Endothelial cell of umbilical vein (primary cell): Measurements from ENCODE around the gene SPEF1.

Experiments
- CTCF ChIP-seq, 2 donors: IDR thresholded peaks; 1 replicate in 1 of 2; 2 replicates in 1 of 2; pipeline ENCODE4 v1.5.1; 2011; ENCODE audit warnings: low read length in 2 of 2, mild to moderate bottlenecking in 2 of 2, moderate library complexity in 2 of 2, control low read depth in 1 of 2, inconsistent platforms in 1 of 2, low read depth in 1 of 2; ENCODE audit not compliant: insufficient read depth in 1 of 2; ENCODE audit errors: extremely low read depth in 1 of 2
- EZH2 ChIP-seq: IDR thresholded peaks from 2 replicates; pipeline ENCODE4 v1.6.1; 2012; ENCODE audit warnings: borderline replicate concordance, low read depth, mild to moderate bottlenecking, moderate library complexity, low read length, inconsistent platforms; ENCODE audit not compliant: severe bottlenecking
- FOS ChIP-seq: IDR thresholded peaks from 2 replicates; pipeline ENCODE4 v1.6.1; 2011; ENCODE audit warnings: mild to moderate bottlenecking, low read length, moderate library complexity, borderline replicate concordance; ENCODE audit not compliant: insufficient read depth
- JUN ChIP-seq: IDR thresholded peaks from 2 replicates; pipeline ENCODE4 v1.6.1; 2011; ENCODE audit warnings: borderline replicate concordance, low read depth; ENCODE audit not compliant: insufficient read length, insufficient read depth
- MAX ChIP-seq: IDR thresholded peaks from 2 replicates; pipeline ENCODE4 v1.6.1; 2011; ENCODE audit not compliant: insufficient read depth, insufficient read length
- MYC ChIP-seq: IDR thresholded peaks from one replicate; pipeline ENCODE4 v1.6.1; 2011; ENCODE audit warnings: mild to moderate bottlenecking, low read depth, low read length
- POLR2A ChIP-seq: IDR thresholded peaks from 2 replicates; pipeline ENCODE4 v1.6.1; 2012; ENCODE audit warnings: low read depth, mild to moderate bottlenecking, control low read depth, low read length
- POLR2AphosphoS5 ChIP-seq: IDR thresholded peaks from 2 replicates; pipeline ENCODE4 v1.6.1; 2012; ENCODE audit warnings: low read depth, mild to moderate bottlenecking, control low read depth, low read length, moderate library complexity; ENCODE audit not compliant: insufficient read depth

- TF ChIP-seq CTCF (IDR thresholded peaks at IDR 0.05; ENCODE audit: extremely low read depth in 1 of 2, insufficient read depth in 1 of 2, low read depth in 1 of 2, low read length in 2 of 2), result no peak
- no peak for TF ChIP-seq POLR2A
- TF ChIP-seq EZH2, result no peak
- TF ChIP-seq MAX, result no peak
- TF ChIP-seq POLR2AphosphoS5, result no peak
- no peak for TF ChIP-seq JUN
- no peak for TF ChIP-seq MYC
- no peak for TF ChIP-seq FOS
These were observed 20.4 kb downstream of the SPEF1 start for GRCh38 chr20:3760655-3761348.
